NCI-H748 treated with DMSO at 0.1 percent for 48 hours (cell line): ENCODE results near the gene TMEM266.
A peak's percentile ranks its signal among the peaks of the same experiment; 100 is the strongest.
"Not testable (repeated sequence)": the region's sequence is repeated elsewhere in the genome, so short reads cannot be mapped to it uniquely, and the experiment has no call there.

Source experiments
- DNase-seq: peaks from one replicate; lab custom pipeline; 2025; lab: John Stamatoyannopoulos, UW

TMEM266 gene

GRCh38 chr15:76059320-76060117 lies at the start of gene TMEM266:
Gene TMEM266, plus strand, starts transcription at chr15:76059985. Its CDS starts 74,279 bp downstream, at chr15:76134264.
- DNase-seq, result peak; percentile 16

GRCh38 chr15:76010613-76011012 lies 49.2 kb upstream of the TMEM266 start:
- no peak for DNase-seq

GRCh38 chr15:76011627-76012551 lies 47.9 kb upstream of the TMEM266 start, which contains the start of gene NRG4:
Gene NRG4, minus strand, starts transcription at chr15:76012424. Its CDS starts 1,194 bp downstream, at chr15:76011230.
- DNase-seq, result no peak

- DNase-seq, result not testable (repeated sequence)
Measured at GRCh38 chr15:76013470-76013869, 46.3 kb upstream of the TMEM266 start.

GRCh38 chr15:76024021-76024768 lies 35.6 kb upstream of the TMEM266 start:
- DNase-seq, result no peak

GRCh38 chr15:76032046-76032445 lies 27.7 kb upstream of the TMEM266 start:
- no peak for DNase-seq

GRCh38 chr15:76033438-76033837 lies 26.3 kb upstream of the TMEM266 start:
- no peak for DNase-seq

GRCh38 chr15:76034111-76034510 lies 25.7 kb upstream of the TMEM266 start:
- DNase-seq, result no peak

GRCh38 chr15:76035593-76035992 lies 24.2 kb upstream of the TMEM266 start:
- DNase-seq, result no peak

GRCh38 chr15:76038512-76038911 lies 21.3 kb upstream of the TMEM266 start:
- no peak for DNase-seq

GRCh38 chr15:76054201-76054600 lies 5.6 kb upstream of the TMEM266 start:
- DNase-seq, result not testable (repeated sequence)

GRCh38 chr15:76056931-76057330 lies 2.9 kb upstream of the TMEM266 start:
- no peak for DNase-seq

- peak; percentile 44 for DNase-seq
Measured at GRCh38 chr15:76057332-76058000, 2.3 kb upstream of the TMEM266 start.

- peak; percentile 20 for DNase-seq
Measured at GRCh38 chr15:76058714-76059319, 968 bp upstream of the TMEM266 start.

GRCh38 chr15:76060118-76060989 lies 569 bp downstream of the TMEM266 start:
- no peak for DNase-seq

- DNase-seq, result no peak
Measured at GRCh38 chr15:76061700-76062099, 1.9 kb downstream of the TMEM266 start.

- DNase-seq, result no peak
Measured at GRCh38 chr15:76062286-76062685, 2.5 kb downstream of the TMEM266 start.

- DNase-seq, result no peak
Measured at GRCh38 chr15:76064375-76064774, 4.6 kb downstream of the TMEM266 start.

- no peak for DNase-seq
Measured at GRCh38 chr15:76065245-76065644, 5.5 kb downstream of the TMEM266 start.

- DNase-seq, result no peak
Measured at GRCh38 chr15:76065793-76066192, 6.0 kb downstream of the TMEM266 start.
